HepG2 (cell line): ENCODE data around the gene SPRED2. TPM values are rescaled to one million over a fixed set of nuclear protein-coding genes. Genes with fewer than 3 reads are reported as not detected.

Experiments used
- AFF4 ChIP-seq: sonication (generic); formaldehyde crosslinking; IDR thresholded peaks from 2 replicates; pipeline ENCODE4 v1.4.0; 2020; ENCODE audit warnings: missing genetic modification reagents
- CAMTA2 ChIP-seq: sonication (generic); formaldehyde crosslinking; IDR thresholded peaks from 2 replicates; pipeline ENCODE4 v1.4.0; 2020; ENCODE audit warnings: mild to moderate bottlenecking, missing genetic modification reagents, borderline replicate concordance
- DBP ChIP-seq: sonication (generic); formaldehyde crosslinking; IDR thresholded peaks from 2 replicates; pipeline ENCODE4 v1.4.0; 2020; ENCODE audit warnings: missing genetic modification reagents; ENCODE audit errors: not compliant biosample characterization
- FOXK1 ChIP-seq: sonication (generic); formaldehyde crosslinking; IDR thresholded peaks from 2 replicates; pipeline ENCODE4 v1.4.0; 2020; ENCODE audit warnings: low read depth, missing genetic modification reagents, borderline replicate concordance
- GFI1 ChIP-seq: sonication (generic); formaldehyde crosslinking; IDR thresholded peaks from 2 replicates; pipeline ENCODE4 v1.5.0; 2020; ENCODE audit warnings: missing genetic modification reagents, mild to moderate bottlenecking, borderline replicate concordance
- GMEB2 ChIP-seq: IDR thresholded peaks from 2 replicates; pipeline ENCODE4 v1.6.1; 2016; ENCODE audit warnings: missing biosample characterization, missing genetic modification reagents, low read depth
- GPN1 ChIP-seq: sonication (generic); formaldehyde crosslinking; IDR thresholded peaks from 2 replicates; pipeline ENCODE4 v1.5.1; 2020; ENCODE audit warnings: missing genetic modification reagents, borderline replicate concordance
- HMGXB4 ChIP-seq, 2 experiments: sonication (generic) in 1 of 2; formaldehyde crosslinking in 1 of 2; IDR thresholded peaks; 2 replicates each; pipeline versions ENCODE4 v1.4.0 to v1.6.1; 2018 to 2020; ENCODE audit warnings: missing genetic modification reagents in 2 of 2, borderline replicate concordance in 1 of 2, low read depth in 1 of 2, mild to moderate bottlenecking in 1 of 2, missing biosample characterization in 1 of 2
- JUND ChIP-seq: sonication (generic); formaldehyde crosslinking; IDR thresholded peaks from 2 replicates; pipeline ENCODE4 v1.8.0; 2022; ENCODE audit warnings: mild to moderate bottlenecking, missing genetic modification reagents
- KDM4B ChIP-seq: sonication (generic); formaldehyde crosslinking; IDR thresholded peaks from 2 replicates; pipeline ENCODE4 v1.4.0; 2020; ENCODE audit warnings: missing genetic modification reagents
- ZBTB37 ChIP-seq: sonication (generic); formaldehyde crosslinking; IDR thresholded peaks from 2 replicates; pipeline ENCODE4 v1.4.0; 2020; ENCODE audit warnings: mild to moderate bottlenecking, missing genetic modification reagents
- ZMYM4 ChIP-seq: sonication (generic); formaldehyde crosslinking; IDR thresholded peaks from 2 replicates; pipeline ENCODE4 v1.8.1; 2023; ENCODE audit warnings: mild to moderate bottlenecking, missing genetic modification reagents
- ZNF143 ChIP-seq: sonication (generic); formaldehyde crosslinking; IDR thresholded peaks from 2 replicates; pipeline ENCODE4 v1.4.0; 2020; ENCODE audit warnings: missing genetic modification reagents
- ZNF326 ChIP-seq: sonication (generic); formaldehyde crosslinking; IDR thresholded peaks from 2 replicates; pipeline ENCODE4 v1.4.0; 2020; ENCODE audit warnings: missing genetic modification reagents, borderline replicate concordance
- ZNF329 ChIP-seq: sonication (generic); formaldehyde crosslinking; IDR thresholded peaks from 2 replicates; pipeline ENCODE4 v1.9.0; 2021; ENCODE audit warnings: low read depth, mild to moderate bottlenecking, missing genetic modification reagents
- ZNF567 ChIP-seq: sonication (generic); formaldehyde crosslinking; IDR thresholded peaks from 2 replicates; pipeline ENCODE4 v1.8.1; 2023; ENCODE audit warnings: mild to moderate bottlenecking, missing genetic modification reagents, borderline replicate concordance
- ZNF629 ChIP-seq: sonication (generic); formaldehyde crosslinking; conservative IDR thresholded peaks from 2 replicates; pipeline ENCODE4 v1.5.0; 2020; ENCODE audit warnings: missing genetic modification reagents
- ZNF75D ChIP-seq: sonication (generic); formaldehyde crosslinking; IDR thresholded peaks from 2 replicates; pipeline ENCODE4 v1.8.1; 2023; ENCODE audit warnings: missing genetic modification reagents, mild to moderate bottlenecking, borderline replicate concordance
- ZNF772 ChIP-seq: sonication (generic); formaldehyde crosslinking; IDR thresholded peaks from 2 replicates; pipeline ENCODE4 v1.5.0; 2020; ENCODE audit warnings: mild to moderate bottlenecking, missing genetic modification reagents
- polyA plus RNA-seq, 8 experiments: library from polyadenylated mRNA; depleted of rRNA in 3 of 8; stranded (reverse) in 7 of 8; unstranded in 1 of 8; fragments of >200 nt; fragmentation: Illumina TruSeq in 4 of 8; extraction: Trizol in 4 of 8; gene quantifications; 2 replicates each; pipeline versions ENCODE4 v1.2.1 to v1.2.3, GENCODE V29; 2011 to 2016; ENCODE audit warnings: low read depth in 4 of 8, missing spikeins in 1 of 8, mixed read lengths in 1 of 8; ENCODE audit not compliant: insufficient read depth in 1 of 8
- total RNA-seq, 5 experiments: library from RNA; depleted of rRNA; stranded (reverse); fragments of >200 nt; fragmentation: Illumina TruSeq; extraction: Trizol; gene quantifications; 2 replicates each; pipeline ENCODE4 v1.2.3, GENCODE V29; 2016; ENCODE audit warnings: low read depth in 1 of 5

Gene SPRED2
- total and polyA plus RNA-seq, 2 of the 13 experiments (the other 11 are each of a cell fraction or from before 2014, with no cell fraction given): 13.0 to 37.0 TPM

GRCh38 chr2:65370387-65371073 lies 61.9 kb downstream of the SPRED2 start (continued):
- TF ChIP-seq ZNF772 (CRISPR knock-in tag): no peak
- TF ChIP-seq AFF4 (CRISPR knock-in tag): no peak
- TF ChIP-seq ZBTB37 (CRISPR knock-in tag): no peak
- peak; percentile 63; the same call in 1 of the 2 replicates for TF ChIP-seq ZNF567 (CRISPR knock-in tag)
- TF ChIP-seq FOXK1: no peak; the same call in 1 of the 2 replicates
- TF ChIP-seq ZNF629 (CRISPR knock-in tag): peak; percentile 44
- TF ChIP-seq ZNF143: no peak
- TF ChIP-seq ZNF326 (CRISPR knock-in tag): no peak
- TF ChIP-seq GMEB2 (CRISPR knock-in tag): no peak
- peak in 1 of 2 experiments; percentile 37; a peak in 1 of 4 replicates for TF ChIP-seq HMGXB4 (CRISPR knock-in tag; IDR thresholded peaks at IDR 0.05; ENCODE audit: borderline replicate concordance in 1 of 2, low read depth in 1 of 2)
- TF ChIP-seq KDM4B (CRISPR knock-in tag): no peak
- no peak for TF ChIP-seq GPN1 (CRISPR knock-in tag)
- peak; percentile 22; the same call in 1 of the 2 replicates for TF ChIP-seq GFI1
- TF ChIP-seq ZNF329 (CRISPR knock-in tag): no peak
- no peak for TF ChIP-seq ZNF75D
- TF ChIP-seq DBP (CRISPR knock-in tag): no peak
- no peak for TF ChIP-seq JUND (CRISPR knock-in tag)
- no peak for TF ChIP-seq CAMTA2 (CRISPR knock-in tag)
- peak; percentile 90 for TF ChIP-seq ZMYM4 (CRISPR knock-in tag)
